HG03439 (cell line): ENCODE data around the gene ERC2.

Experiments used
- ATAC-seq: cut with Tn5 transposase; IDR thresholded peaks from one replicate; pipeline ENCODE4 v1.9.1; 2021; ENCODE audit warnings: mild to moderate bottlenecking, moderate library complexity; ENCODE audit not compliant: unreplicated experiment

ERC2 gene

DNA sequence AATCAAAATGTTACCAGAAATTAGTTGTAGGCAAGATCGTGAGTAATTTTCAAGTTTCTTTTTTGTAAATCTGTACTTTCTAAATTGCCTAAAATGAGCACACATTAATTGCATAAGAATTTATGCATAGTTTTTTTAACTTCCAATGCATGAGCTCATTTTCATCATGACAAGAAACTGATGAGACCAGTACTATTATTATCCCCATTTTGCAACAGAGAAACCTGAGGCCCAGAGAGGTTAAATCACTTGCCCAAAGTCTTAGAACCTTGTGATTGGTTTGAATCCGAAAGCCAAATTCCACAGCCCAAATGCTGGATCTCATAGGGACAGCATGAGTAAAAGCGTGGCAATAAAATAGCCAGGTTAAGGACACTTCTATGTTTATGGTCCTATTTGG, 274.7 kb downstream of the ERC2 start:
- no peak for ATAC-seq

DNA sequence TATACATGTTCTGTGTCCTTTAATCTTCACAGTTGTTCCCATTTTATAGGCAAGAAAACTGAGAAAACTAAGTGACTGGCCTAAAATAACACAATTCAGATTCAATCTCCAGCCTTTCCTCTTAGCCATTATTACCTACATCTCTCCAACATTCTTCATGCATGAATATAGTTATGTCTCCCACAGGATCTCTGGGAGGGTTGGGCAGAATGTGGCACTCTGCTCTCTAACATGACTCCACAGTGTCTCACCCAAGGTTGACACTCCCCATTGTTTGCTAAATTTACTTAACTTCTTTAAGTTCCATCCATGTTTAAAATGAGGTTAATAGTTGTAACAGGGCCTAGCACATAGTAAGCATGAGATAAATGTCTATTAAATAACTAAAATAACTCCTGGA, 276.3 kb downstream of the ERC2 start:
- no peak for ATAC-seq

DNA sequence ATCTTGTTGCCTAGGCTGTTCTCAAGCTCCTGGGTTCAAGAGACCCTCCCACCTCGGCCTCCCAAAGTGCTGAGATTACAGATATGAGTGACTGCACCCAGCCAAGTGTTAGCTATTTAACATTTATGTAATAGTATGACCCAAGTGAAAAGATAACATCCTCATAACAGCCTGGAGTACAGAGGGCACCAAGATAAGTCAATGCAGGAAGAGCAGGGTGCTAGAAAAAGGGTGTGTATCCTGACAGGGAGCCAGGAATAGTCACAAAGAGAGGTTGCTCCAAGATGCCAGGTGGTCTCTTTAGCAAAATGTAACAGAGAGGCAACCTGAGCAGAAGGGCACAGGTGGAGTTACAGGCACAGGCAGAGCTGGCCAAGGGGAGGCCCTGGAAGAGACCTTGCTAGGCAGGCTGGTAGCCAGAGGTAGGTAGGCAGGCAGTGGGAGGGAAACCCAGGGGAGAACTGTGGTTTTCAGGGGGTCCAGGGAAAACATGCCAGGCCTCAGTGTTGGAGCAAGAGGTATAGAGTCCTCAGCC, 277.4 kb downstream of the ERC2 start:
- ATAC-seq = no peak

DNA sequence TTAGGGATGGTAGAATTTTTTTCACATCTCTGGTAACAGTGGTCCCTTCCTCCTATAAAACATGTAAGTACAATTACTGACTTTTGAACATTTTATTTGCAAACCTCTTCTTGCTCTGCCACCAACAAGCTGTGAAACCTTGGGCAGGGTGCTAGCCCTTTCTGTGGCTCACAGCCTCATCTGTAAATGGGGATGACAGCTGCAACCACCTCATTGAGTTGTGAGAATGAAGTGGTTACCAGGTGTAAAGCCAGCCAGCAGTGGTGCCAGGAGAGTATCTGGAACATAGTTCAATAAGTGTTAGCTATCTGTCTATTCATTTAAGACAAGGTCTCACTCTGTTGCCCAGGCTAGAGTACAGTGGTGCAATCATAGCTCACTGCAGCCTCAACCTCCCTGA, 278.1 kb downstream of the ERC2 start:
- ATAC-seq = no peak

DNA sequence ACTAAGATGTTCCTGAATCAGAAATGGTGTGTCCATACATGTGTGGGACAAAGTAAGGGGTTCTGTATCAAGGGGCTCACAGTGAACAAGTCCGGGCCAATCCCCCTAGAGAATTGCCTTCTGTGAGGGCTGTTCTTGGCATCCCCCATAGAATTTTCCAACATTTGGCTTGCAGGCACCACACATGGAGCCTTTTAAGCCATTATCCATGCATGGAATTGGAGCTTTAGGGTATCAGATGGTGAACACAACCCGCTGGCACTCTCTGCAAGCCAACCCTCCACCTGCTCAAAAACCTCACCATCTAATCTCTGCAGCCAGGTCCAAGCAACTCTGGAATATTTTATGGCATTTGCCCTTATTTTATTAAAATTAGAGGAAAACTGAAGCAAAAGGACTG, 278.7 kb downstream of the ERC2 start:
- no peak for ATAC-seq

DNA sequence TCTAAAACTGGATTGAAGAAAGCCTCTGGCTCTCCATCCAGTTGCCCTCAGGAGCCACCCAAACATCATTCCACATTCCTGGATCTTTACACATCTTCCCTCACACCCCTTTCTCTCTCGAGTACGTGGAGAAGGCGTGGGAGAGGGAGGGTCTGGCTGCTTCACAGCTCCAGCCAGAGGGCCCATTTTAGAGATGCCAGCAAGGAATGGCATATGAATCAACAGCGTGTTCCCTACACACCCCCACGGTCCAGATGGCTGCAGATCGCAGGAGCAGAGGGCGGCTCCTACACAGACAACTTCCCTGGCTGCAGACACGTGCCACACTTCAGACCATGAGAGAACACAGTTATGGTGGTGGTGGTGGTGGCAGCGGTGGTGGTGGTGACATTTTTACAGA, 280.1 kb downstream of the ERC2 start:
- no peak for ATAC-seq

DNA sequence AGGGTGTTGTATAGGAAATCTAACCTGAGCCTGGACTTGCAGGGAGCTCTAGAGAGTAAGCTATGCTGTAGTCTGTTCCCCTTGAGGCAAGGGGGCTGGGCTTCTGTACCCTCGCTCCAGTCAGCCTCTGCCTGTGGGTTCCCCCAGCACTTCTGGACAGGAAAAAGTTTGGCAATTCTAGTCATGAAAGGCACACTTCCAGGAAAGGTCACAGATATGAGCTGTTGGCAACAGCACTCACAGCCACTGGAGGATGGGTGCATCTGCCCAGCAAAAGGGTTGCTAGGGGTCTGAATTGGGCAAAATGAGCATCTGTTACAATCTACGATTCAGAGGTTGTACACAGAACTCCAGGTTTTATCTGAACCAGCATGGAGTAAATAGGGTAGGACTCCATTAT, 281.2 kb downstream of the ERC2 start:
- ATAC-seq = no peak

DNA sequence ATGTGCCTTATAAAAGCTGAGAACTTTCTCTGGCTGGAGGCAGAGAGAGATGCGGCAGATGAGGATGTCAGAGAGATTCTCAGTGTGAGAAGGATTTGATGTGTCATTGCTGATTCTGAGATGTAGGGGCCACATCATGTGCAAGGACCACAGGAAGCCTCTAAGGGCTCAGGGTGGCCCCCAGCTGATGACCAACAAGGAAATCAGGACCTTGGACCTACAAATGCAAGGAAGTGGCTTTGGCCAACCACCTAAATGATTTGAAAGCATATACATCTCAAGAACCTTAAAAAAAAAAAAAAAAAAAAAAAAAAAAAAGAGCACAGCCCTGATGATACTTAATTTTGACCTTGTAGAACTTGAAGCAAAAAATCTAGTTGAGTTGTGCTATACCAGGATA, 282.4 kb downstream of the ERC2 start:
- no peak for ATAC-seq

DNA sequence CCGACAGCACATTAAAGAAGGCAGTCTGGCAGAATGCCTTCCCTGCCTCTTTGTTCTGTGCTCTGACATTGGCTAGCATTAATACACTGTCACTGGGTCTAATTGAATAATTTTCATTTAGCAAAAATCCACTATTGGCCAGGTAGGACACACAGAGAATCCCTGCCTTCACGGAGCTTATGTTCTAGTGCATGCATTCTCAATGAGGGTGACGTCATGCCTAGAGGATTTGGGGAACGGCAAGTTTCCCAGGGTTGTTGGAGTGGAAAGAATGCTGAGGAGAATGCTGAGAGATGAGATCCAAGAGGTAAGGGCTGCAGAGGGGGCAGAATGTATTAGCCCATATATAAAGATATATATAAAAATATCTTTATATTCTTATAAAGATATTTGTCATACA, 284.7 kb downstream of the ERC2 start:
- no peak for ATAC-seq

DNA sequence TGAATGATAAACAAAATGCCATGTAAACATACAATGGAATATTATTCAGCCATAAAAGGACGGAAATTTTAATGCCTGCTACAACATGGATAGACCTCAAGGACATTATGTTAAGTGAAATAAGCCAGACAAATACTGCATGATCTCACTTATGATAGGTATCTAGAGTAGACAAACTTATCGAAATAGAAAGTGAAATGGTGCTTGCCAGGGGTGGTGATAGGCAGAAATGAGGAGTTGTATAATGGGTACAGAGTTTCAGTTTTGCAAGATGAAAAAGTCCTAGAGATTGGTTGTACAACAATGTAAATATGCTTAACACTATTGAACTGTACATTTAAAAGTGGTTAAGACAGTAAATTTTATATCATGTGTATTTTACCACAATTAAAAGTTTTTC, 287.8 kb downstream of the ERC2 start:
- ATAC-seq = no peak

DNA sequence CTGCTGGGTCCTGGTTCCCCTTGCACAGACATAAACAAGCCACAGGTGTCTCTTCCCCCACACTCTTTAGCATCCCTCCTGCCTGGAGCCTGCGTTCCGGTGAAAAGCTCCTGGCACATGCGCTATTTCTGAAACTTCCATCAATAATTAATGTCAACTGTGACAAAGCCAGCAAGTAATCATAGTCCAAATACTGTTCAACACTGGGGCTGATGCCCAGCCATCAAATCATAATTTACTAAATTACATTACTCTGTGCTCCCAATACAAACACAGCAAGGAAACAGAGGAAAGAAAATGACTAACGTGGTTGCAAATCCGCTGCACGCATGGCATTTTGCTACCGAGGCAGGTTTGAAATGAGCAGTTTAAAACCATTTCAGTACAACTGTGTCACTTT, 294.7 kb downstream of the ERC2 start:
- no peak for ATAC-seq

DNA sequence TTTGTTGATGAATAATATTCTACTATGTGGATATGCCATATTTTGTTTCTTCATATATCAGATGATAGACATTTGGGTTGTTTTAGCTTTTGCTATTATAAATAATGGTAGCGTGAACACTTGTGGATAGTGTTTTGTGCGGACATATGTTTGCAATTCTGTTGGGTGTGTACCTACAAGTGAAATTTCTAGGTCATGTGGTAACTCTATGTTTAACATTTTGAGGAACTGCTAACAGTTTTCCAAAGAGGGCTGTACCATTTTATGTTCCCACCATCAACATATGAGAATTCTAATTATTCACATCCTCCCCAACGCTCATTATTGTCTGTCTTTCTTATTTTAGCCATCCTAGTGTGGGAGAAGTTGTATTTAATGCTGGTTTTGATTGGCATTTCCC, 303.8 kb downstream of the ERC2 start:
- no peak for ATAC-seq

DNA sequence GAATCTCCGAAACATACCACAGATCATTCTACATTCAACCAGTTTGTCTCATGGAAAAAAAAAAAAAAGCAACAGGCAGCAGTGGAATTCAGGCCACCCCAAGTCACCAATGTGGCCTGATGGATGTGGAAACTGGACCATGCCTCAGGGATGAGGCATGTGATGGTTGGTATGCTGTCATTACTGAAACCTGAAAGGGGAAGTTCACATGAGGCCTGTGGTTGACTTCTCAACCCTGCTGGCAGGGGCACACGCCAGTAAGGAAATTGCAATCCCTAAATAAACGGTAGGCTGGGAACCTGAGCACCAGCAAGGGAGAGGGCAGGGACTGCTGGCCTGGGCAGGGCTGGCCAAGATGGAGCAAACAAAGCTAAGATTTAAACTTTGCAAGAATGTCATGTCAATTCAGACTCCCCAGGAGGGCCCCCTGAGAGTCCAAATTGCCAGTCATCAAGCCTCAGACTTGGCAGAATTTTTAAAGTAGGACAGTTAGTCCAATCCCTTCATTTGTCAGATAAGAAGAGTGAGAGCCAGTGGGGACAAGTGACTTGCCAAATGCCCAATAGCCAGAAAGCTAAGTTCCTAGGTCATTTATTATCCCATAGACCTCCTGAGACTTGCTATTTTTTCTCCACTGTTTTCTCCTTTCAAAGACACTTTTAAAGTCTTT, 310.4 kb downstream of the ERC2 start:
- no peak for ATAC-seq

DNA sequence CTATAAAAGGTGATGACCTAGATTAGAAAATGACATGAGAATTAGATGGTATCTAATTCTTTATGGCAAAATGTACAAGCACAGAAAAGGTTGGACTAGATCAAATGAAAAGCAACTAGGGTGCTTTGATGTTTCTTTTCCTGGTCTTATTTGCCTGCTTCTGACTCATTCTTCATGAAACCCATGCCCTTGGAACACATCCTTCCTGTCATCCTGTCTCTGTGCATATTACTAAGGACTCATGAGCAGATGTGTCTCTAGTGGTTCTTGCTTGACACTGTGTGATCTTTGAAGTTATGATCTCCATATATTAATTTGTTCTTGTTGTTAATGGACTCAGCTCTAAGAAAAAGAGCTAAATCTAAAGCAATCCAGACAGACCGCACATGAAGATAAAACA, 314.0 kb downstream of the ERC2 start:
- no peak for ATAC-seq

DNA sequence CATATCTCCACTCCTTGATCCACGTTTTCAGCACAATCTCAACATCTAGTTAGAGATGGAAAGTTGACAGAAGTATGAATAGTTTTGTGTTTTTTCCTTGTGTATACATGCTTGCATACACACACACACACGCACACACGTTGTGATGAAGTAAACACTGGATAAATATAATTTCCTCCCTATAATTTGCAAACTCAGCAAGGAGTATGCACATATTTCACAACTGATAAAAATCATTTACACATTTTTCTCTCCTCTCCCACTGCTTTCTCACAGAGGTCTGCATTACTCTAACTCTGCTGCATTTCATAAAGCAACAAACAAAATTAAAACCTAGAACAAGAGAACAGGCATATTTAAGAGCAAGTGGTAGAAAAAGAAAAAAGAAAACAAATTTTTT, 320.9 kb downstream of the ERC2 start:
- no peak for ATAC-seq

DNA sequence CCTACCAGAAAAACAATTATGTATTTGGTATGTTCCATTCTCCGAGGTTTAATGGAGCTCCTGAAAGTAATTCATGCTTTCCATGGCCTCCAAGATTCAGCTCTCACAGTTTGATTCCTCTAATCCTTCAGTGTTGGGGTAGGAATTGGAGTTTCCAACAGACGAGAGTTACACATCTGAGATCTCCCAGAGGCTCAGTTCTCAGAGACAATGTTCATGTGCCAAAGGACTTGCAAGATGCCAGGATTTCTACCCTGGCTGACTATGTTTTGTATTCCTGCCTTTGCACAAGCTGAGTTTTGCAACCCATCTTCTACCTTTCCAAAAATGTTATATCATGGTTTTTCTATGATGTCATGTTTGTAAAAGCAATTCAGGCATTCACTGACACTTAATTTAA, 322.9 kb downstream of the ERC2 start:
- ATAC-seq = no peak

DNA sequence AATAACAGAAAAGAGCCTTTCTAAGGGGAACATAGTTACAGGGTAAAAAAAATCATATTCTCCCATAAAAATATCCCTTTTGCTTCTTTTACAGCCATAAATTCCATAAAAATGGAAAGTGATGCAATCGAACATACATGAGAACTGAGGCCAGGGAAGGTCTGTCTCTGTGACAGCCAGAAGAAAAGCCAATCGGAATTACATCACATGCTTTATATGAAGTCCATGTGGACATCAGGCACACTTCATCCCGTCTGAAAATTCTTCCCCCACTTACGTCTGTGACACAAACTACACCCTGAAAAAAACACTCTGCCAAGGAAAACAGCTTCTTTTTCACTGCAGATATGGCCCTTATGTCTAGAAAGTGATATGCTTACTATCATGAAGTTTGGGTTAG, 323.5 kb downstream of the ERC2 start:
- no peak for ATAC-seq

DNA sequence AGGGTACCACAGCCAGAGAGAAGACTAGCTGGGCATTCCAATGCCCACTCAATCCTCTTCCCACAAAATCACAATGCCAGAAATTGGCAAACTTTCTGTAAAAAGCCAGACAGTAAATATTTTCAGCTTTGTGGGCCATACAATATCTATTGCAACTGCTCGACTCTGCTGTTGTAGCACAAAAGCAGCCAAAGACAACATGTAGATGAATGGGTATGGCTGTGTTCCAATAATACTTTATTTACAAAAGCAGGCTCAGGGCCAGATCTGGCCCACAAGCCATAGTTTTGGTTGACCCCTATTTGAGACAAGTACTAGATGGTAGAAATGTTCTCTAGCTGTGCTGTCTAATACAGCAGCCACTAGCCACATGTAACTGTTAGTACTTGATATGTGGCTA, 330.9 kb downstream of the ERC2 start:
- no peak for ATAC-seq

DNA sequence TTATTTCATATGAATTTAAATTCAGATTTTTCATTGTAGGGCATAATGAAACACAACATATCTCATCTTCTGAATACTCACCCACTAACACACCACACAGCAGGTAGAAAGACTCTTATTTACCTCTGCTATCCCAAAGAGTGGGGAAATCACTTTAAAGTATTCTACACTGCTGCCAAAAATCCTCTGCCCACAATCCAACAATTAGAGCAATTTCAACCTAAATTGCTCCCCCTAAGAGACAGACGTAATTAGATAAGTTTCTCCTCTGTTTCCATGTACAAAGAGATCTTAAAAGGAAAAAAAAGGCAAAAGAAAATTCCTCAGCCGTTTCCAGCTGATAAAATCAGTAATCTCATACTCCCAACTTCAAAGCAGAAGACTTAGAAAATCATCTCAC, 331.8 kb downstream of the ERC2 start:
- ATAC-seq = no peak

DNA sequence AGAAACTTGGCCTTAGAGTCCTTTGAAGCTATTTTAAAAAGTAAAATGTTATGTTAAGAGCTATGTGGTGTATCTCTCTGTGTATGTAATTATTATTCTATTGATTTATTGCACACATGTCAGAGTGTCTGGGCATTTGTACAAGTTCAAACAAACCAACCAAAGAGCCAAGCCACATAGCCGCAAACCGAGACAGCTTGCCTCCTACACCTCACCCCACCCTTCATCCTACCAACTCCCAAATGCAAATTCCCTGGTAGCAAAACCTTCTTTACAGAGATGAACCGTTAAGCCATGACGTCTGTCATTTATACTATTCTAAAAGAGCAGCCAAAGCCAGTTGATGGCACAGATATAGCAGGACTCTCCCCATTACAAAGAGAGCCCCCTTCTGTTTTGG, 332.3 kb downstream of the ERC2 start:
- ATAC-seq = no peak

DNA sequence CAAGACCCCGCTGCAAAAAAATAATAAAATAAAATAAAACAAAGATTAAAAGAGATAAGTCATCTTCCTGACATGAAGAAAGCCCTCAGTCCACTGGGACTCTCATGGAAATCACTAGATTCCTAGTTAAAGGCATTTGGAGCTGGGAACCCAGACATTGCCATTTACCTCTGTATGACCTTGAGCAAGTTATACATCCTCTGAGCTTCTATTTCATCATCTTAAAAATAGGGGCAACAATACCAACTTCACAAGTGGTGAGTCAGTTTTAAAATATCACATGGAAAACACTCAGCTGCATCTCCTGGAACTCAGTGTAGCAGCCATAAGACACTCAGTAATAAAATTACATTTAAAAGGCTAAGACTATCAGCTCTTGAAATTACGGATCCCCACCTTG, 334.8 kb downstream of the ERC2 start:
- no peak for ATAC-seq

DNA sequence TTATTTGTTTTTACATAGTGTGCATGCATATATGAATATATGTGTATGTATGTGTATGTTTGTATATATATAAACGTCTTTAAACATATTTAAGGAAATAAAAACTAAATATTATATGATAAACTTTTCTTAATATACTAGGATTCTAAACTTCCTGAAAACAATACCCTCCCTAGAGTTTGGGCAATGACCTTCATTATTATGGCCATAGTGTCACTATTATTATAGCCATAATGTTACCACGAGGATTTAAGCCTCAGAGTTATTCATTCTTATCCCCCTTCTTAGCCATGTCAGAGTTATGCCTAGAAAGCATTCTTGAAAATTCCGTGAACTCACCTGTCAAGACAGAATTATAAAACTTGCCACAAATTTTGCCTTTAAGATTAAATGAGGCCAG, 335.5 kb downstream of the ERC2 start:
- no peak for ATAC-seq

DNA sequence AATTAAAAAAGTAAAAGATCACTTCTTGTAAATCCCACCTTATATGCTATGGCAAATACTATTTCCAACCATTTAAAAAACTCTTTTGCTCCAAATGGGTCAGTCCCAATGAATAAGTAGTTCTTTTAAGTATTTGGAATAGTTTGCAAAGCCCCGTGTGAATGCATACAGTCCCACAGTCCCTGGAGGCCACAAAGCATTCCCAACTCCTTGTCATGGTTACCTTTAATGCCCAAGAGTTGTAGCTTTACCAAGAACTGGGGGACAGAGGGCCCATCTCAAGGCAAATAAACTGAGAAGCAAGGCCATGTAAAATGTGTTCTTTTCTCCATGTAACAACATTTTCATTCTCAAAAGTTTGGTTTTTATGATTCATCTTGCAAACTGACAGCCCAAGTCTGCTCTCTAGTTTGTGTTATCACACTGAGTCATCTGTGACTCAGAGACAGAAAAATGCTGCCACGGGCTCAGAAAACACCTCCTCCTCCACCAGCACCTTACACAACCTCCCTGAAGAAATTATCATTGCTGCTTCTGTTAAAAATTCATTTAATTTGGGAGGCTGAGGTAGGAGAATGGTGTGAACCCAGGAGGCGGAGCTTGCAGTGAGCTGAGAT, 336.2 kb downstream of the ERC2 start:
- ATAC-seq = no peak
